GM23338 (cell line): Measurements from ENCODE around the gene FRMD4A. TPM values are rescaled to one million over a fixed set of nuclear protein-coding genes. Genes with fewer than 3 reads are reported as not detected.

Source experiments
- ATAC-seq: fragments of 200-7000 bp; cut with Tn5 transposase; 3 replicates; pipeline ENCODE4 v1.9.1; 2020
- DNase-seq: peaks from one replicate; pipeline ENCODE4 v3.0.0-alpha.2; 2015; ENCODE audit warnings: low spot score
- H2AFZ ChIP-seq: fragments of 200-600 bp; sonication (generic); 2 replicates; pipeline ENCODE4 v1.8.0; 2016; ENCODE audit warnings: antibody characterized with exemption, mild to moderate bottlenecking, moderate library complexity
- H3F3A ChIP-seq: fragments of 200-600 bp; sonication (generic); replicated peaks from 2 replicates; pipeline ENCODE4 v1.8.0; 2017; ENCODE audit warnings: antibody characterized with exemption, mixed run types, low read depth
- H3K27ac ChIP-seq: fragments of 200-600 bp; sonication (generic); 2 replicates; pipeline ENCODE4 v1.6.1; 2016; ENCODE audit warnings: low read depth
- H3K27me3 ChIP-seq: fragments of 200-600 bp; sonication (generic); 2 replicates; pipeline ENCODE4 v1.8.0; 2016; ENCODE audit warnings: mild to moderate bottlenecking, mixed run types, moderate library complexity; ENCODE audit not compliant: insufficient read depth
- H3K36me3 ChIP-seq: fragments of 200-600 bp; sonication (generic); 2 replicates; pipeline ENCODE4 v1.8.0; 2016; ENCODE audit warnings: mild to moderate bottlenecking; ENCODE audit not compliant: insufficient read depth
- H3K4me1 ChIP-seq: fragments of 200-600 bp; sonication (generic); 2 replicates; pipeline ENCODE4 v1.8.0; 2016; ENCODE audit warnings: mild to moderate bottlenecking, moderate library complexity; ENCODE audit not compliant: insufficient read depth
- H3K4me2 ChIP-seq: fragments of 200-600 bp; sonication (generic); 2 replicates; pipeline ENCODE4 v1.7.1; 2017; ENCODE audit warnings: mixed run types
- H3K4me3 ChIP-seq: fragments of 200-600 bp; sonication (generic); 2 replicates; pipeline ENCODE4 v1.6.1; 2016; ENCODE audit warnings: mixed run types
- H3K79me2 ChIP-seq: fragments of 200-600 bp; sonication (generic); replicated peaks from 2 replicates; pipeline ENCODE4 v1.8.0; 2017; ENCODE audit warnings: mild to moderate bottlenecking; ENCODE audit not compliant: insufficient read depth
- H3K9me2 ChIP-seq: fragments of 200-600 bp; sonication (generic); 2 replicates; pipeline ENCODE4 v1.8.0; 2017; ENCODE audit not compliant: insufficient read depth
- H4K20me1 ChIP-seq: fragments of 200-600 bp; sonication (generic); replicated peaks from 2 replicates; pipeline ENCODE4 v1.8.0; 2017; ENCODE audit warnings: mild to moderate bottlenecking; ENCODE audit not compliant: insufficient read depth
- H3K27ac Mint-ChIP-seq: 2 replicates; pipeline ENCODE4 v1.8.0; 2020; ENCODE audit warnings: inconsistent platforms, mild to moderate bottlenecking, moderate library complexity, mixed read lengths
- H3K27me3 Mint-ChIP-seq: 3 replicates; pipeline ENCODE4 v1.8.0; 2022; ENCODE audit warnings: low read depth, mild to moderate bottlenecking, moderate library complexity, mixed read lengths, inconsistent platforms; ENCODE audit not compliant: insufficient read depth, poor library complexity
- H3K36me3 Mint-ChIP-seq: 3 replicates; pipeline ENCODE4 v1.8.0; 2021; ENCODE audit warnings: low read depth, mild to moderate bottlenecking, inconsistent platforms, moderate library complexity, mixed read lengths
- H3K4me1 Mint-ChIP-seq: 3 replicates; pipeline ENCODE4 v1.8.0; 2020; ENCODE audit warnings: mild to moderate bottlenecking, inconsistent platforms, mixed read lengths
- H3K4me3 Mint-ChIP-seq: 3 replicates; pipeline ENCODE4 v1.8.0; 2021; ENCODE audit warnings: moderate library complexity, mild to moderate bottlenecking, inconsistent platforms, mixed read lengths
- H3K9me3 Mint-ChIP-seq: 3 replicates; pipeline ENCODE4 v1.8.0; 2020; ENCODE audit warnings: moderate library complexity, mild to moderate bottlenecking, inconsistent platforms, mixed read lengths
- CREB1 ChIP-seq: fragments of 250-450 bp; sonication (Bioruptor Pico); IDR thresholded peaks from 2 replicates; pipeline ENCODE4 v1.5.0; 2020; ENCODE audit warnings: low read depth, mild to moderate bottlenecking, moderate library complexity
- EZH2 ChIP-seq: fragments of 200-600 bp; sonication (generic); IDR thresholded peaks from one replicate; pipeline ENCODE4 v1.8.0; 2017; ENCODE audit warnings: antibody characterized with exemption, mild to moderate bottlenecking, low read depth; ENCODE audit not compliant: unreplicated experiment
- EZH2phosphoT487 ChIP-seq: fragments of 200-600 bp; sonication (generic); IDR thresholded peaks from one replicate; pipeline ENCODE4 v1.8.1; 2018; ENCODE audit warnings: antibody characterized with exemption; ENCODE audit not compliant: unreplicated experiment
- JUNB ChIP-seq: IDR thresholded peaks from one replicate; pipeline ENCODE4 v1.6.1; 2016; ENCODE audit warnings: antibody characterized with exemption; ENCODE audit not compliant: unreplicated experiment
- NANOG ChIP-seq: IDR thresholded peaks from 2 replicates; pipeline ENCODE4 v1.6.1; 2016; ENCODE audit warnings: antibody characterized with exemption, borderline replicate concordance
- POLR2AphosphoS5 ChIP-seq: IDR thresholded peaks from 2 replicates; pipeline ENCODE4 v1.6.1; 2016; ENCODE audit warnings: antibody characterized with exemption, low read depth
- REST ChIP-seq: IDR thresholded peaks from one replicate; pipeline ENCODE4 v1.6.1; 2018; ENCODE audit warnings: antibody characterized with exemption; ENCODE audit not compliant: unreplicated experiment
- STAT1 ChIP-seq: IDR thresholded peaks from one replicate; pipeline ENCODE4 v1.6.1; 2016; ENCODE audit warnings: antibody characterized with exemption; ENCODE audit not compliant: unreplicated experiment
- ZNF114 ChIP-seq: fragments of 250-450 bp; sonication (Bioruptor Pico); IDR thresholded peaks from 2 replicates; pipeline ENCODE4 v1.5.0; 2020; ENCODE audit warnings: mild to moderate bottlenecking, moderate library complexity
- ZNF331 ChIP-seq: fragments of 250-450 bp; sonication (Bioruptor Pico); IDR thresholded peaks from 2 replicates; pipeline ENCODE4 v1.5.0; 2020; ENCODE audit warnings: low read depth, mild to moderate bottlenecking, moderate library complexity
- polyA plus RNA-seq: library from polyadenylated mRNA; unstranded; fragments of >200 nt; fragmentation: Nextera tagmentation; extraction: Ambion mirVana; gene quantifications from 2 replicates; pipeline ENCODE4 v1.2.1, GENCODE V29; 2016
- total RNA-seq: library from RNA; depleted of rRNA; stranded (reverse); fragments of >200 nt; shearing (Covaris generic); gene quantifications from 2 replicates; pipeline ENCODE4 v1.2.3, GENCODE V29; 2014
- TF ChIP-seq, protein P1 (sequence below): fragments of 250-450 bp; sonication (Bioruptor Pico); IDR thresholded peaks from 2 replicates; pipeline ENCODE4 v1.5.0; 2020; ENCODE audit warnings: mild to moderate bottlenecking, moderate library complexity
- TF ChIP-seq, protein P2 (sequence below), 2 experiments: fragments of 200-600 bp in 1 of 2; sonication (generic) in 1 of 2; conservative IDR thresholded peaks; 2 replicates each; pipeline versions ENCODE4 v1.5.1 to v1.6.1; 2016 to 2017; ENCODE audit warnings: antibody characterized with exemption in 2 of 2, low read depth in 2 of 2, mild to moderate bottlenecking in 2 of 2, moderate library complexity in 1 of 2
- TF ChIP-seq, protein P3 (sequence below): IDR thresholded peaks from 2 replicates; pipeline ENCODE4 v1.6.1; 2016; ENCODE audit warnings: antibody characterized with exemption

Gene FRMD4A
- total and polyA plus RNA-seq, 2 experiments from 2014 or later: 14.0 to 20.1 TPM

GRCh38 chr10:14156104-14156503, 174.6 kb downstream of the FRMD4A start:
- no peaks in the 10 kb centered on the region for H3F3A ChIP-seq
- ATAC-seq: no peak
- H2AFZ ChIP-seq: no peak overlapping the region
- no peaks in the 10 kb centered on the region; the same call in 1 of the 2 replicates for H3K79me2 ChIP-seq
- H3K36me3 ChIP-seq: no peaks in the 10 kb centered on the region
- Mint-ChIP-seq H3K9me3 (peaks cover 3% of the 10 kb centered on the region; the same call in 1 of the 3 replicates), H3K36me3 (no peaks in the 10 kb centered on the region), H3K4me1 (peaks cover 6% of the 10 kb centered on the region; the same call in 2 of the 3 replicates), H3K4me3 (no peak overlapping the region), H3K27ac (no peak overlapping the region), H3K27me3 (peaks cover 8% of the 10 kb centered on the region)
- H3K4me1 ChIP-seq: no peaks in the 10 kb centered on the region
- H3K27me3 ChIP-seq: no peaks in the 10 kb centered on the region
- H3K27ac ChIP-seq: no peak overlapping the region
- H3K4me3 ChIP-seq: no peak overlapping the region
- H3K9me2 ChIP-seq: peaks cover 7% of the 10 kb centered on the region; the same call in 1 of the 2 replicates
- no peak overlapping the region for H3K4me2 ChIP-seq
- no peak for DNase-seq
- TF ChIP-seq NANOG (no peak), CREB1 (CRISPR knock-in tag) (no peak), POLR2AphosphoS5 (no peak), ZNF331 (CRISPR knock-in tag) (no peak), EZH2phosphoT487 (no peak), REST (no peak), ZNF114 (CRISPR knock-in tag) (no peak), STAT1 (no peak), JUNB (no peak), EZH2 (no peak)
- TF ChIP-seq, protein P1, sequence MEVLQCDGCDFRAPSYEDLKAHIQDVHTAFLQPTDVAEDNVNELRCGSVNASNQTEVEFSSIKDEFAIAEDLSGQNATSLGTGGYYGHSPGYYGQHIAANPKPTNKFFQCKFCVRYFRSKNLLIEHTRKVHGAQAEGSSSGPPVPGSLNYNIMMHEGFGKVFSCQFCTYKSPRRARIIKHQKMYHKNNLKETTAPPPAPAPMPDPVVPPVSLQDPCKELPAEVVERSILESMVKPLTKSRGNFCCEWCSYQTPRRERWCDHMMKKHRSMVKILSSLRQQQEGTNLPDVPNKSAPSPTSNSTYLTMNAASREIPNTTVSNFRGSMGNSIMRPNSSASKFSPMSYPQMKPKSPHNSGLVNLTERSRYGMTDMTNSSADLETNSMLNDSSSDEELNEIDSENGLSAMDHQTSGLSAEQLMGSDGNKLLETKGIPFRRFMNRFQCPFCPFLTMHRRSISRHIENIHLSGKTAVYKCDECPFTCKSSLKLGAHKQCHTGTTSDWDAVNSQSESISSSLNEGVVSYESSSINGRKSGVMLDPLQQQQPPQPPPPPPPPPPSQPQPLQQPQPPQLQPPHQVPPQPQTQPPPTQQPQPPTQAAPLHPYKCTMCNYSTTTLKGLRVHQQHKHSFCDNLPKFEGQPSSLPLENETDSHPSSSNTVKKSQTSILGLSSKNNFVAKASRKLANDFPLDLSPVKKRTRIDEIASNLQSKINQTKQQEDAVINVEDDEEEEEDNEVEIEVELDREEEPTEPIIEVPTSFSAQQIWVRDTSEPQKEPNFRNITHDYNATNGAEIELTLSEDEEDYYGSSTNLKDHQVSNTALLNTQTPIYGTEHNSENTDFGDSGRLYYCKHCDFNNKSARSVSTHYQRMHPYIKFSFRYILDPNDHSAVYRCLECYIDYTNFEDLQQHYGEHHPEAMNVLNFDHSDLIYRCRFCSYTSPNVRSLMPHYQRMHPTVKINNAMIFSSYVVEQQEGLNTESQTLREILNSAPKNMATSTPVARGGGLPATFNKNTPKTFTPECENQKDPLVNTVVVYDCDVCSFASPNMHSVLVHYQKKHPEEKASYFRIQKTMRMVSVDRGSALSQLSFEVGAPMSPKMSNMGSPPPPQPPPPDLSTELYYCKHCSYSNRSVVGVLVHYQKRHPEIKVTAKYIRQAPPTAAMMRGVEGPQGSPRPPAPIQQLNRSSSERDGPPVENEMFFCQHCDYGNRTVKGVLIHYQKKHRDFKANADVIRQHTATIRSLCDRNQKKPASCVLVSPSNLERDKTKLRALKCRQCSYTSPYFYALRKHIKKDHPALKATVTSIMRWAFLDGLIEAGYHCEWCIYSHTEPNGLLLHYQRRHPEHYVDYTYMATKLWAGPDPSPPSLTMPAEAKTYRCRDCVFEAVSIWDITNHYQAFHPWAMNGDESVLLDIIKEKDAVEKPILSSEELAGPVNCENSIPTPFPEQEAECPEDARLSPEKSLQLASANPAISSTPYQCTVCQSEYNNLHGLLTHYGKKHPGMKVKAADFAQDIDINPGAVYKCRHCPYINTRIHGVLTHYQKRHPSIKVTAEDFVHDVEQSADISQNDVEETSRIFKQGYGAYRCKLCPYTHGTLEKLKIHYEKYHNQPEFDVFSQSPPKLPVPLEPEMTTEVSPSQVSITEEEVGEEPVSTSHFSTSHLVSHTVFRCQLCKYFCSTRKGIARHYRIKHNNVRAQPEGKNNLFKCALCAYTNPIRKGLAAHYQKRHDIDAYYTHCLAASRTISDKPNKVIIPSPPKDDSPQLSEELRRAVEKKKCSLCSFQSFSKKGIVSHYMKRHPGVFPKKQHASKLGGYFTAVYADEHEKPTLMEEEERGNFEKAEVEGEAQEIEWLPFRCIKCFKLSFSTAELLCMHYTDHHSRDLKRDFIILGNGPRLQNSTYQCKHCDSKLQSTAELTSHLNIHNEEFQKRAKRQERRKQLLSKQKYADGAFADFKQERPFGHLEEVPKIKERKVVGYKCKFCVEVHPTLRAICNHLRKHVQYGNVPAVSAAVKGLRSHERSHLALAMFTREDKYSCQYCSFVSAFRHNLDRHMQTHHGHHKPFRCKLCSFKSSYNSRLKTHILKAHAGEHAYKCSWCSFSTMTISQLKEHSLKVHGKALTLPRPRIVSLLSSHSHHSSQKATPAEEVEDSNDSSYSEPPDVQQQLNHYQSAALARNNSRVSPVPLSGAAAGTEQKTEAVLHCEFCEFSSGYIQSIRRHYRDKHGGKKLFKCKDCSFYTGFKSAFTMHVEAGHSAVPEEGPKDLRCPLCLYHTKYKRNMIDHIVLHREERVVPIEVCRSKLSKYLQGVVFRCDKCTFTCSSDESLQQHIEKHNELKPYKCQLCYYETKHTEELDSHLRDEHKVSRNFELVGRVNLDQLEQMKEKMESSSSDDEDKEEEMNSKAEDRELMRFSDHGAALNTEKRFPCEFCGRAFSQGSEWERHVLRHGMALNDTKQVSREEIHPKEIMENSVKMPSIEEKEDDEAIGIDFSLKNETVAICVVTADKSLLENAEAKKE (CRISPR knock-in tag): no peak
- TF ChIP-seq, protein P2, sequence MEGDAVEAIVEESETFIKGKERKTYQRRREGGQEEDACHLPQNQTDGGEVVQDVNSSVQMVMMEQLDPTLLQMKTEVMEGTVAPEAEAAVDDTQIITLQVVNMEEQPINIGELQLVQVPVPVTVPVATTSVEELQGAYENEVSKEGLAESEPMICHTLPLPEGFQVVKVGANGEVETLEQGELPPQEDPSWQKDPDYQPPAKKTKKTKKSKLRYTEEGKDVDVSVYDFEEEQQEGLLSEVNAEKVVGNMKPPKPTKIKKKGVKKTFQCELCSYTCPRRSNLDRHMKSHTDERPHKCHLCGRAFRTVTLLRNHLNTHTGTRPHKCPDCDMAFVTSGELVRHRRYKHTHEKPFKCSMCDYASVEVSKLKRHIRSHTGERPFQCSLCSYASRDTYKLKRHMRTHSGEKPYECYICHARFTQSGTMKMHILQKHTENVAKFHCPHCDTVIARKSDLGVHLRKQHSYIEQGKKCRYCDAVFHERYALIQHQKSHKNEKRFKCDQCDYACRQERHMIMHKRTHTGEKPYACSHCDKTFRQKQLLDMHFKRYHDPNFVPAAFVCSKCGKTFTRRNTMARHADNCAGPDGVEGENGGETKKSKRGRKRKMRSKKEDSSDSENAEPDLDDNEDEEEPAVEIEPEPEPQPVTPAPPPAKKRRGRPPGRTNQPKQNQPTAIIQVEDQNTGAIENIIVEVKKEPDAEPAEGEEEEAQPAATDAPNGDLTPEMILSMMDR (conservative IDR thresholded peaks at IDR 0.05; ENCODE audit: low read depth in 2 of 2): no peak
- TF ChIP-seq, protein P3, sequence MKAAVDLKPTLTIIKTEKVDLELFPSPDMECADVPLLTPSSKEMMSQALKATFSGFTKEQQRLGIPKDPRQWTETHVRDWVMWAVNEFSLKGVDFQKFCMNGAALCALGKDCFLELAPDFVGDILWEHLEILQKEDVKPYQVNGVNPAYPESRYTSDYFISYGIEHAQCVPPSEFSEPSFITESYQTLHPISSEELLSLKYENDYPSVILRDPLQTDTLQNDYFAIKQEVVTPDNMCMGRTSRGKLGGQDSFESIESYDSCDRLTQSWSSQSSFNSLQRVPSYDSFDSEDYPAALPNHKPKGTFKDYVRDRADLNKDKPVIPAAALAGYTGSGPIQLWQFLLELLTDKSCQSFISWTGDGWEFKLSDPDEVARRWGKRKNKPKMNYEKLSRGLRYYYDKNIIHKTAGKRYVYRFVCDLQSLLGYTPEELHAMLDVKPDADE: no peak
- H4K20me1 ChIP-seq: no peaks in the 10 kb centered on the region
